T follicular helper cell (primary cell): ENCODE measurements around the gene KREMEN1.
"Not testable (repeated sequence)": the region's sequence is repeated elsewhere in the genome, so short reads cannot be mapped to it uniquely, and the experiment has no call there.

Experiments used
- DNase-seq: peaks from one replicate; pipeline ENCODE4 v3.0.0-alpha.2; 2020; ENCODE audit warnings: low read depth

Gene KREMEN1

DNA sequence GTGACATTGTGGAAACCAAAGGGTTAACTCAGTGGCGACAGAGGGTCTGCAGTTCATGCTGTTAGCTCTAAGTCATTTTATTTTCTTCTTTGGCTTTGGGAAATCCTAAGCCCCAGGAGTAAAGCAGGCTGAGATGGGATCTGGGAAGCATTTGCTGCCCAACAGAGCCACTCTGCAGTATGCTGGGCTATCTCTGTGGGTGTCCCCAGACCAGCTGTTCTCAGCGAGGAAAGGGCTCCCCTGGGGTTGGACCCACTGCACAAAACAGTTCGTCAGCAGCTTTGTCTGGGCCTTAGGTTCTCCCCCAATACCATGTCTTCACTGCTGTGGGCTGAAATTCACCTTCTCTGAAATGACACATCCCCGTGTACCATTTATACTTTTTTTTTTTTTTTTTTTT is 34.0 kb downstream of the KREMEN1 start:
- DNase-seq = no peak

- DNase-seq = no peak
Measured at GRCh38 chr22:29108137-29108536, 35.3 kb downstream of the KREMEN1 start.

GRCh38 chr22:29109822-29110221 is 37.0 kb downstream of the KREMEN1 start:
- DNase-seq = no peak

DNA sequence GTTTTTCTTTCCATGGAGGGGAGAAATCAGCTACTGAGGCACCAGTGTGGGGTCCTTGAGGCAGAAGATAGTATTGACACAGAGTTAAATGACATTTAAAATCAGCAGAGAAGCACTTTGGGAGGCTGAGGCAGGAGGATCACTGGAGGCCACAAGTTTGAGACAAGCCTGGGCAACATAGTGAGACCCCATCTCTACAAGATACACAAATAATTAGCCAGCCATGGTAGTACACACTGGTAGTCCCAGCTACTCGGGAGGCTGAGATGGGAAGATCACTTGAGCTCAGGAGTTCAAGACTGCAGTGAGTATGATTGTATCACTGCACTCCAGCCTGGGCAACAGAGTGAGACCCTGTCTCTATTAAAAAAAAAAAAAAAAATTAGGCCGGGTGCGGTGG is 38.1 kb downstream of the KREMEN1 start:
- DNase-seq = no peak

GRCh38 chr22:29112121-29112520 is 39.3 kb downstream of the KREMEN1 start:
- no peak for DNase-seq

DNA sequence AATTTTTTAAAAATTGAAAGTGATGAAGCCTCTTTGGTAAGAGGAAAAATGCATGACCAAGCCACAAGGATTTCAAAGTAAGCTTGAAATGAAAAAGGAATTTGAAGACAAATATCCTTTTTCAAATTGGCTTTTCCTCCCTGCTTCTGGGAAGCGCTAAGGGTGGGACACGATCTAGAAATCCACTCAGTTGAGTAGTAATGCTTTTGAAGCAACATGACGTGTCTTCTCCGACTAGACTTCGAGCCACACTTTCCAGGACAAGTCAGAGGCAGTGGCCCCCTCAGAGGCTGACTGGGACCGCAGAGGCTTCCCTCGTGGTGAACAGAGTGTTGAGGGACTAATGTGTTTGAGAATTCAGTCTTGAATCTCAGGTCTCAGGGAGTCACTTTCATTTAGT is 39.8 kb downstream of the KREMEN1 start:
- no peak for DNase-seq

DNA sequence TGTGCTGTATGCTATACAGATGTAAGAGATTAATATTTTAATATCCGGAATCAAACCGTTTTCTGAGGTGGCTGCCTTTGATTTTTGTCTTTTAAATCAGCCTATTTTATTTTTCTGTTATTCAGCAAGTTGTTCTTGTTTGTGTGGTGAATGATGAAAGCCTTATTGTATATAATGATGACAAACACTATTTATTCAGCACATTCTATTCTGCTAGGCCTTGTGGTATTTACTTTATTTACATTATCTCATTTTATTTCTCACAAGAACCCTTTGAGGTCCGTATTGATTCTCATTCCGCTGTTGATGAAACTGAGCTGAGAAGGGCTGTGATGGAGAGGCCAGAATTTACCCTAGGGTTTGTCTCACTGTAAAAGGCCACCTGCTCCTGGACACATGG is 40.5 kb downstream of the KREMEN1 start:
- DNase-seq = no peak

DNA sequence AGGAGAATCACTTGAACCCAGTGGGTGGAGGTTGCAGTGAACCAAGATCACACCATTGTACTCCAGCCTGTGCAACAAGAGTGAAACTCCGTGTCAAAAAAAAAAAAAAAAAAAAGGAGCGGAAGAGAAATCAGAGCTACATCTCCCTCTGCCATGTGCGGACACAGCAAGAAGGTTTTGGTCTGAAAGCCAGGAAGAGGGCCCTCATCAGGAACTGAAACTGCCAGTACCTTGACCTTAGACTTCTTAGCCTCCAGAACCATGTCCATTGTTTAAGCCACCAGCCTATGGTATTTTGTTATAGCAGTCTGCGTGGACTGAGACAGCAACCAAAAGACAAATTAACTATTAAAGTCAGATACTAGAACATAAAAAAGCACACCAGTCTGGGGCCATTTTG is 41.6 kb downstream of the KREMEN1 start:
- DNase-seq = no peak

GRCh38 chr22:29115682-29116288 is 43.0 kb downstream of the KREMEN1 start:
- no peak for DNase-seq

DNA sequence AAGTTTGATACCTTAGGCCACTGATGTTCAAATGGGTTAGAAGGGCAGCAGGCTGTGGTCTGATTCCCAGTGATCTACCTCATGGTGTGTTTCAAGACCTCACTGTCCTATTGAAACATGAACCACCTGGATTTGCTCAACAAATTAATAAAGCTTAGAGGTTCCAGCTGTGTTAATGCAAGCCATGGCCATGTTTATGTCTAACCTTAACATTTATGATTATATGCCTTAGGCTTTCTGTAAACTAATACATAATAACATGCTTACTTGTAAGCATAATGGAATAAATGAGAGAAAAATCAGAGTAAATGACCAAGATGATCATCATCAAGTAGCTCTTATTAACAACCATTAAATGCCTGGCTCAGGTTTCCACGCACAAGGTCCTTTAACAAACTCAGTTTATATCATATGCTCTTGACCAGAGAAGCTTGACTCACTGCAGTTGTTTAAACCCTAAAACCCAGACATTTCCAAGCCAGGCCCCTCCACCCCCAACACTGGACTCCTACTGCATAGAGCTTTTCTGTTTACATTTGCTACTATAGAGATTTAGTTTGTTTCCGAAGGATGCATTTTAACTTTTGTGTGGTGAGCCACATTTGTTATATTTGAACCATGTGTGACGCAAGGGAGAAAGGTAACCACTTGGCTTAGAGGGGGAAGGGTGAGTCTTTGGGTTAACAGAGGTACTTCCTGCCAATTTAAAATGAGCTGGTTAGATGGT is 43.7 kb downstream of the KREMEN1 start:
- DNase-seq = no peak

DNA sequence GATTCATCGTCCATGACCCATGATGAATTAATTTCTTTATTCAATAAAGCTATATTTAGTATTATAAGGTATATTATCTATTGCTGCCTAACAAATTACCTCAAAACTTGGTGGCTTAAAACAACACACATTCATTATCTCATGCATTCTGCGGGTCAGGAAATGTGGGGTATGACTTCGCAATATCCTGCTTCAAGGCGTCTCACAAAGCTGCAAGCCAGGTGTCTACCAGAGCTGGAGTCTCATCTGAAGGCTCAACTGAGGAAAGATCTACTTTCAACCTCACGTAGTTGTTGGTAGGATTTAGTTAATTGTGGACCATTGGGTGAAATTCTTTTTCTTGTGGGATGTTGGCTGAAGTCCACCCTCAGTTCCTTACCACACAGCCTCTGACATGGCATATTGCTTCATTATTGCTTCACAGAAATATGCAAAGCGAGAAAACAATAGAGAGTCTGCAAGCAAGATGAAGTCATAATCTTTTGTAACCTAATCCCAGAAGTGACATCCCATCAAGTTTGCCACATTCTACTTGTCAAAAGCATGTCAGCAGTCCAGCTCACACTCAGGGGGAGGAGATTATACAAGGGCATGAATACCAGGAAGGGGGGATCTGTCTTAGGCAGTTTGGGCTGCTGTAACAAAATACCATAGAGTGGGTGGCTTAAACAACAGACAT is 45.1 kb downstream of the KREMEN1 start:
- DNase-seq = no peak

DNA sequence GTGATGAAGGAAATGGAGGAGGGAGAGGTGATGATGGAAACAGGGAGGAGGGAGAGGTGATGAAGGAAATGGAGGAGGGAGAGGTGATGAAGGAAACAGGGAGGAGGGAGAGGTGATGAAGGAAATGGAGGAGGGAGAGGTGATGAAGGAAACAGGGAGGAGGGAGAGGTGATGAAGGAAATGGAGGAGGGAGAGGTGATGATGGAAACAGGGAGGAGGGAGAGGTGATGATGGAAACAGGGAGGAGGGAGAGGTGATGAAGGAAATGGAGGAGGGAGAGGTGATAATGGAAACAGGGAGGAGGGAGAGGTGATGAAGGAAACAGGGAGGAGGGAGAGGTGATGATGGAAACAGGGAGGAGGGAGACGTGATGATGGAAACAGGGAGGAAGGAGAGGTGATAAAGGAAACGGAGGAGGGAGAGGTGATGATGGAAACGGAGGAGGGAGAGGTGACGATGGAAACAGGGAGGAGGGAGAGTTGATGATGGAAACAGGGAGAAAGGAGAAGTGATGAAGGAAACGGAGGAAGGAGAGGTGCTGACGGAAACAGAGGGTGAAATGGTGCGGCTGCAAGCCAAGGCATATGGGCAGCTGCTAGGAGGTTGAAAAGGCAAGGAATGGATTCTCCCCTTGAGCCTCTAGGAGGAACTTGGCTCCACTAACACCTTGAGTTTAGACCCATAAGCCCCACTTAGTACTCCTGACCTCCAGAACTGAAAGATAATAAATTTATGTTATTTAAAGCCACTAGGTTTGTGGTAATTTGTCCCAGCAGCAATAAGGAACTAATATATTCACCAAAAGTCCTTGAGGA is 47.5 kb downstream of the KREMEN1 start:
- DNase-seq = not testable (repeated sequence)

DNA sequence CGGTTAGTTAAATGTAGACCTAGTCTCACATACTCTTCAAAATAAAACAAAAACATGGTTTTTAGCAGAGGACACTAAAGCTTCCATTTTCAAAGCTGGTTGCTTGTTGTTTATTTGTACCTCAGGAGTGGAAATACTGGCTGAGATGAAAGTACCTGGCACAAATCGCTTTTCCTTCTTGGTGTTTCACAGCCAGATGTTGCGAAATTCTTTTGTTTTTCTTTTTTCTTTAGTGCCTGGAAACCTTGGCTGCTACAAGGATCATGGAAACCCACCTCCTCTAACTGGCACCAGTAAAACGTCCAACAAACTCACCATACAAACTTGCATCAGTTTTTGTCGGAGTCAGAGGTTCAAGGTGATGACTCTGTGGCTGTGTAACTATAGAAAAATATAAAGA is 48.3 kb downstream of the KREMEN1 start:
- DNase-seq = no peak

- no peak for DNase-seq
Measured at GRCh38 chr22:29122041-29122440, 49.2 kb downstream of the KREMEN1 start.

- DNase-seq = no peak
Measured at GRCh38 chr22:29124777-29125442, 52.1 kb downstream of the KREMEN1 start.

DNA sequence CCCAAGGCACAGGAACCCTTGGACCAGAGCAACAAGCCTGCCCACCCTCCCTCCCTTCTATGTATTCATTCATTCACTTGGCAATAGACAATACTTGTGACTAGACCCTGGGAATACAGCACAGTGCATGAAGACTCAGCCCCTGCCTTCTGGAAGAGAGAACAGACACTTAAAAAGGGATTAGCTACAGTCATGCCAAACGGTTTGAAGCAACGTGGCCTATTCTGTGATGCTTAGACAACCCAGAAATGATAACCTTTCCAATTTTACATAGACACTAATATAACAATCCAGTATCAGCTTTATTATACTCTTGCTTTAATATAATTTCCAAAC is 52.6 kb downstream of the KREMEN1 start:
- no peak for DNase-seq

DNA sequence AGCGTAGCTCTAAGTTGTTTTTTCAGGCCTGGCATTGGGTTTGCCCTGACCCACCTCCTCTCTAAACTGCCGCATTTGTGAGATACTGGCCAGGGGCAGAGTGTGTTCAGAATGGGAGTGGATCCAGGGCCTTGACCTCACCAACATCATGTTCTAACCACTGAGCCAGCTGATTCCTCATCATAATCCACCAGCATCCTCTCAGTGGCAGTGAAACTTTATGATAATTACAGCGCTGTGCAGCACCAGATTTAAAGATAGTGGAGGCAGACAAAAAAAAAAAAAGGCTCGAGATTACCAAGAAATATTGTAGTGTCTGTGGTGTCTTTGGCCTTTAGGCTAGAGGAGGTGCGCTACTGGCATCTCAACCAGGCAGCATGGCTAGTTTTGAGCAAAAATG is 53.0 kb downstream of the KREMEN1 start:
- DNase-seq = no peak

DNA sequence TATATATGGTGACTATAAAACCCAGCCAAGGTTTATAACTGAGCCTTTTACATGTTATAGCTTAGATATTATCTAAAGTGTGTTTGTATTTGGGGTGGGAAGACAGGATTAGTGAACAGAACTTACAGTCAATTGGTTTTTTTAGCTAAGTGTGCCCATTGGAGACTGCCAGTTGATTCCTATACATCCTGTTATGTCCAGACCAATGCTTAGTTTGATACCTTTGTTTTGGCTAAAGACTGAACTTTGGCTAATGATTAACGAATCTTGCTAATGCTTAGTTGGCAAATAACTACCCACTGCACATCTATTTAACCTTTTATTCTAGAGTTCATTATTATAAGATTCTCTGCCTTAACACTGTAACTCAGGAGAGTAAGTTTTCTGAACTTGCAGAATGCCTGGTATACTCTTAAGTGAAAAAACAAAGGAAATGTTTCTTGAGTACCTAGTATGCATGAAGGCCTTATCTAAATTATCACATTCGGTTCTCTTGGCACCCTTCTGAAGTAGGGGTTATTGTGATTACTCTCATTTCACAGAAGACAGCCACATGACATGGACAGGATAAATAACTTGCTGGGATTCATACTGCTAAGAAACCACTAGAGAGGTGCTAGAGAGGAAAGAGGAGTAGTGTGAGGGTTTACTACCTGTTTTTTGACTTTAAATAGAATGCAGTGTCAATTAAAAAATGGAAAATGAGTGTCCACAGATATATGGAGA is 54.0 kb downstream of the KREMEN1 start:
- DNase-seq = no peak

DNA sequence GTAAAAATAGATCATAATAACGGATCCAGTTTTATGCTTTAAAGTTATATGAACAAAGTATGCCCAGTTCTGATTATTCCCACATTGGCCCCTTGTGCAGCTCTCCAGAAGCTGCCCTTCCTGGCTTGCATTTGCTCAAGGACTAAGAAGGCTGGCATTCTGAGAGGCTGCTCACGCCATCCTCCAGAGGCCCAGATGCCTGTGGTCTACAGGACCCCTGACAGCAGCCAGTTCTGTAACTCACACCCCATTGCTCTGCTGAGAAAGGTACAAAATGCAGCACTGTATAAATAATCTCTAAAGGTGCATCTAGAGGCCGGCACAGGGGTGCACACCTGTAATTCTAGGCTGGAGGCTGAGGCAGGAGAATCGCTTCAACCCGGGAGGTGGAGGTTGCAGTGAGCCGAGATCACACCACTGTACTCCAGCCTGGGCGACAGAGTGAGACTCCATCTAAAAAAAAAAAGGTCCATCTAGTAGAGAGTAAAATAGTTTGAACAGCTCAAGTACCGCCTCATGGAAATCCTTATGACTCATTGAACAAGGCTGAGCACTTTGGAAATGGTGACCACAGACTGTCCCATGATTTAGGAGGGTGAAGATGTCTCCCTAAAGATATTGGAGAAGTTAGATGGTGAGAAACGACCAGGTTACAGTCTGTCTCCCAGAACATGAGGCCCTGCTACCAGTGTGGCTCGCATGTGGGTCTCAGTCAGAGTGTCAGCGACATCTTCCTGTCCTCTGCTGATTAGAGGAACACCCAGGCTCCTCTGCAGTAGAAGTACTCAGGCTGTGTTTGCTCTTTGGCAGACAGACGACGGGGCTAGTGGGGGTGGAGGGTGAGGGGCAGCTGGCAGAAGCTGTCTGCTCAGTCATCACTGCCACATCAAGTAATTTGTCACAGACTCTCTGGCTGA is 56.3 kb downstream of the KREMEN1 start:
- no peak for DNase-seq

DNA sequence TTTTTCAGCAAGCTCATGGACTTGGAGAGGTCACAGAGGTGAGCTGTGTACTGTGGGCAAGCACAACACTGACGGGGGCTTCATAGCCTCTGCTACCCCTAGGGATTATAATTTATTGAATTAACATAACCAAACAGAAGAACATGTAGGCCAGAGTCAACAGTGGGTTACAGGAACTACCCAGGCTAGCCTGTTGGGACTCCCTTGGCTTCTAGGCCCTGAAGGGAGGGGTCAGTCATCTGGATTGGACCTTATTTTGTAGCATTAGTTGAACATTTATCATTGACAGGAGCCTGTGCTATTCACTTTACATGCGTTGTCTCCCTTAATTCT is 56.9 kb downstream of the KREMEN1 start:
- DNase-seq = no peak
